Skeletal muscle satellite cell (primary cell): ENCODE measurements around the gene C3orf33.
A peak's percentile ranks its signal among the peaks of the same experiment; 100 is the strongest.
"Not testable (repeated sequence)": the region's sequence is repeated elsewhere in the genome, so short reads cannot be mapped to it uniquely, and the experiment has no call there.

ENCODE experiments used
- H3K27me3 ChIP-seq: 2 replicates; pipeline ENCODE4 v1.7.0; 2013; ENCODE audit warnings: low read length; ENCODE audit not compliant: control insufficient read depth, insufficient read depth
- H3K36me3 ChIP-seq: 2 replicates; pipeline ENCODE4 v1.7.0; 2013; ENCODE audit warnings: mild to moderate bottlenecking, control low read depth, low read length; ENCODE audit not compliant: insufficient read depth
- H3K4me1 ChIP-seq: 2 replicates; pipeline ENCODE4 v1.7.0; 2013; ENCODE audit warnings: low read length; ENCODE audit not compliant: control insufficient read depth, insufficient read depth
- H3K4me2 ChIP-seq: 2 replicates; pipeline ENCODE4 v1.7.0; 2013; ENCODE audit warnings: mild to moderate bottlenecking, low read length
- H3K4me3 ChIP-seq: 2 replicates; pipeline ENCODE4 v1.7.0; 2013; ENCODE audit warnings: low read length
- H3K9ac ChIP-seq: 2 replicates; pipeline ENCODE4 v1.7.0; 2013; ENCODE audit warnings: mild to moderate bottlenecking, low read depth, low read length, moderate library complexity
- H3K9me3 ChIP-seq: replicated peaks from 2 replicates; pipeline ENCODE4 v1.7.0; 2013; ENCODE audit warnings: mild to moderate bottlenecking, control low read depth, low read length

The C3orf33 gene

DNA sequence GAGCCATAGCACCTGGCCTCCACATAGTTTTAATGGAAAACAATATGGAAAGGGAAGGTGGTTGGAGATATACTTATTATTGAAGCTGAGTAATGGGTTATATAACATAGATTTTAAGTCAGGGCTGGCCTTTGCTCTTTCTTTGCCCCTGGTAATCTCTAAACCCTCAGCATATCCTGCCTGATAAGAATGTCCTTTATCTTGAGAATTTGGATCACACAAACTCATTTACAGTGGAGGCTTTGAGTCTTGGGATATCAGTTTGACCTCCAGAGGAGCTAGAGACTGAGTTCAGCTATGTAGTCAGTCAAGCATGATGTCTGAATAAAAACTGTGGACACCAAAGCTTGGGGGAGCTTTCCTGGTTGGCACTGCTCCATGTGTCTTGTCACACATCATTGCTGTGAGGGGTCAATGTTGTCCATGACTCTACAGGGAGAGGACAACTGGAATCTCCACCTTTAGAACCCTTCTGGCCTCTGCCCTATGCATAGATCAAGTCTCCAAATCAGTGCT lies 9.0 kb upstream of the C3orf33 start:
- H3K4me1 ChIP-seq: no peaks in the 10 kb centered on the region
- no peaks in the 10 kb centered on the region for H3K27me3 ChIP-seq
- no peaks in the 10 kb centered on the region for H3K36me3 ChIP-seq
- no peak overlapping the region for H3K9ac ChIP-seq
- H3K4me3 ChIP-seq: no peak overlapping the region
- H3K4me2 ChIP-seq: no peak overlapping the region
- no peaks in the 10 kb centered on the region for H3K9me3 ChIP-seq

DNA sequence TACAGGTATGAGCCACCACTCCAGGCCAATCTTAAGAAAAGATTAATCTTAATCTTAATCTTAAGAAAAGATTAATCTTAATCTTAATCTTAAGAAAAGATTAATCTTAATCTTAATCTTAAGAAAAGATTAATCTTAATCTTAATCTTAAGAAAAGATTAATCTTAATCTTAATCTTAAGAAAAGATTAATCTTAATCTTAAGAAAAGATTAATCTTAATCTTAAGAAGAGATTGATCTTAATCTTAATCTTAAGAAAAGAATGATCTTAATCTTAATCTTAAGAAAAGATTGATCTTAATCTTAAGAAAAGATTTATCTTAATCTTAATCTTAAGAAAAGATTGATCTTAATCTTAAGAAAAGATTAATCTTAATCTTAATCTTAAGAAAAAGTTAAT lies 7.1 kb upstream of the C3orf33 start:
- not testable (repeated sequence) for H3K9ac ChIP-seq, H3K27me3 ChIP-seq, H3K4me2 ChIP-seq, H3K9me3 ChIP-seq, H3K36me3 ChIP-seq, H3K4me3 ChIP-seq, H3K4me1 ChIP-seq

DNA sequence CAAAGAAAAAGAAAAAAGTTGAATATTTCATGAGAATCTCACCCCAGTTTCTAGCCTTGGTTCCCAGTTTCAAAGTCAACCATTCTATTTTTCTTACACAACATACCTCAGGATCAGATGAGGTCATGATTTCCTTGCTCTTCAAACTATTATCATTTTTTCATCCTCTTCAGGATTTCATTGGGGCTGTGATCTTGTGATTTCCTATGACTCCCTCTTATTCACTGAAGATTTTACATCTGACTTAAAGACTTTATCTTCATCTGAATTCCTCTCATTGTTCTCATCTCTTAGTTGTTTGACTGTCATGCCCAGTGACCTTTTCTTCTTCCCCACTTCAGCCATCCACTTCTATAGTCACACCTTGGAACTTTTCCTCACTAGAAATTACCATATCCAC lies 3.1 kb upstream of the C3orf33 start:
- Histone ChIP-seq H3K27me3 (no peaks in the 10 kb centered on the region), H3K36me3 (no peaks in the 10 kb centered on the region), H3K4me3 (no peak overlapping the region), H3K9me3 (no peaks in the 10 kb centered on the region), H3K4me1 (no peaks in the 10 kb centered on the region), H3K4me2 (no peak overlapping the region), H3K9ac (no peak overlapping the region)

DNA sequence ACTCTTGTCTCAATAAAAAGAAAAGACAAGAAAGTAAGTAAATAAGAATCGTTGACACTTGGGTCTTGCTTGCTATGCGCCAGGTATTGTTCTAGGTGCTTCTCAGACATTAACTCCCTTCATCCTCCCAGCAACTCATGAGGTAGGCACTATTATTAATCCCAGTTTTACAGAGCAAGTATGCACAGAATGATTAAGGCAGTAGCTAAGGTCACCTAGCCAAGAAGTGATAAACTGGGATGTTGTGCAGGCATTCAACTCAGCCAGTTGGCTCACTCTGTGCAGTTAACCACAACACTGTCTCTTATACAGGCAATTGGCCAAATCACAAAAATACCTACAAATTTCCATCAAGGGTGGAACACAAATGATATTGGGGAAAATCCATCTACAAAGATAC lies 1.7 kb upstream of the C3orf33 start:
- no peak overlapping the region for H3K9ac ChIP-seq
- no peak overlapping the region for H3K4me2 ChIP-seq
- no peaks in the 10 kb centered on the region for H3K9me3 ChIP-seq
- no peaks in the 10 kb centered on the region for H3K4me1 ChIP-seq
- no peak overlapping the region for H3K4me3 ChIP-seq
- no peaks in the 10 kb centered on the region for H3K27me3 ChIP-seq
- H3K36me3 ChIP-seq: no peaks in the 10 kb centered on the region

DNA sequence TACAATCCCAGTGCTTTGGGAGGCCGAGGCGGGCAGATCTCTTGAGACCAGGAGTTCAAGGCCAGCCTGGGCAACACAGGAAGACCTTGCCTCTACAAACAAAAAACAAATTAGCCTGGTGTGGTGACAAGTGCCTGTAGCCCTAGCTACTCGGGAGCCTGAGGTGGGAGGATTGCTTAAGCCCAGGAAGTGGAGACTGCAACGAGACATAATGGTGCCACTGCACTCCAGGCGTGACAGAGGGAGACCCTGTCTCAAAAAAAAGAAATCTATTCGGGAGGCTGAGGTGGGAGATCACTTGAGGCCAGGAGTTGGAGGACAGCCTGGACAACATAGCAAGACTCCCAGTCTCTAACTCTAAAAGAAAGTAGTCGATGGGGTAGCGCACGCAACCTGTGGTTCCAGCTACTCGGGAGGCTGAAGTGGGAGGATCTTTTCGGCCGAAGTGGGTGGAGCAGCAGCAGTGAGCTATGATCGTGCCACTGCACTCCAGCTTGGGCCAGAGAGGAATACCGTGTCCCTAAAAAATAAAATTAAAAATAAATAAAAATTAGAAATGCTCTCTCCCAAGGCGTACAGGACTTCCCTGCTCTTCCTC lies 775 bp downstream of the C3orf33 start:
- H3K4me3 ChIP-seq: peak overlapping the region; percentile 90
- H3K9ac ChIP-seq: peak overlapping the region; percentile 92
- no peaks in the 10 kb centered on the region for H3K36me3 ChIP-seq
- H3K27me3 ChIP-seq: no peaks in the 10 kb centered on the region
- H3K4me1 ChIP-seq: no peaks in the 10 kb centered on the region
- no peaks in the 10 kb centered on the region for H3K9me3 ChIP-seq
- H3K4me2 ChIP-seq: peak overlapping the region; percentile 91

DNA sequence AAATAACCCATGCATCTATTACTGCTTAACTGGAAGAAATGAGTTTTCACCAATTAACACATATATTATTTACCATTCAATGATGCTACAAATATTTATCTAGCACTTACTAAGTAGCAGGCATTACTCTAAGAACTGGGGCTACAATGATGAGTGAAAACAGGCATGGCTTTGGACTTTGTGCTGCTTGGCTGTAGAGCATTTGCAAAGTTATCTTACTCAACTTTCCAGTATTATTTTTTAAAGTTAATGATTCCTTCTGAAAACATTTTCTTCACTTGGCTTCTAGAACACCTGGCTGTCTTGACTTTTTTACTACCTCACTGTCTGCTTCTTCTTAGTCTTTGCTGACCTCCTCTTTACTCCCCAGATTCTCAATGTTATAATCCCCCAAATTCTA lies 1.8 kb downstream of the C3orf33 start:
- Histone ChIP-seq H3K4me3 (no peak overlapping the region), H3K36me3 (no peaks in the 10 kb centered on the region), H3K9ac (no peak overlapping the region), H3K27me3 (no peaks in the 10 kb centered on the region), H3K4me2 (no peak overlapping the region), H3K9me3 (no peaks in the 10 kb centered on the region), H3K4me1 (no peaks in the 10 kb centered on the region)

DNA sequence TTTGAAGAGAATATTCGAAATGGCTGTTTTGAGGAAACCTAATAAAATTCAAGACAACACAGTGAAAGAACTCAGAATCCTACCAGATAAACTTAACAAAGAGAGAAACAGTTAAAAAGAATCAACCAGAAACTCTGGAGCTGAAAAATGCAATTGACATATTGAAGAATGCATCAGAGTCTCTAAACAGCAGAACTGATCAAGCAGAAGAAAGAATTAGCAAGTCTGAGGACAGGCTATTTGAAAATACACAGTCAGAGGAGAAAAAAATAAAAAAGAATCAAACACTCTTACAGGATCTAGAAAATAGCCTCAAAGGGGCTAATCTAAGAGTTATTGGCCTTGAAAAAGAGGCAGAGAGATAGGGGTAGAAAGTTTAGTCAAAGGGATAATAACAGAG lies 13.5 kb downstream of the C3orf33 start:
- Histone ChIP-seq H3K9me3 (no peaks in the 10 kb centered on the region), H3K27me3 (no peaks in the 10 kb centered on the region), H3K9ac (no peak overlapping the region), H3K4me2 (no peak overlapping the region), H3K4me1 (no peaks in the 10 kb centered on the region), H3K4me3 (no peak overlapping the region), H3K36me3 (no peaks in the 10 kb centered on the region)

DNA sequence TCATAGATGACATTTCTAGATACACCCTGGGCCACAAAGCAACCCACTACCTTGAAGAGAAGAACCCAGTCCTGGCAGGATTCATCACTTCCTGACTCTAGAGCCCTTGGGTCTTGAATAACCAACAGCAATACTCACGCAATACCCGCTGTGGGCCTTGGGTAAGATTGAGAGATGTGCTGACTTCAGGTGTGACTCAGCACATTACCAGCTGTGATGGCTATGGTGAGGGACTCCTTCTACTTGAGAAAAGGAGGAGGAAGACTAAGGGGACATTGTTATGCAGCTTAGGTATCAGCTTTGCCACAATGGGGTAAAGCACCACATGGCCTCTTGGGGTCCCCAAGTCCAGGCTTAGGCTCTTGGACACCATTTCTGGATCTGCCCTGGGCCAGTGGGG lies 14.9 kb downstream of the C3orf33 start:
- H3K4me3 ChIP-seq: no peak overlapping the region
- no peaks in the 10 kb centered on the region for H3K27me3 ChIP-seq
- H3K36me3 ChIP-seq: no peaks in the 10 kb centered on the region
- no peaks in the 10 kb centered on the region for H3K4me1 ChIP-seq
- H3K4me2 ChIP-seq: no peak overlapping the region
- no peak overlapping the region for H3K9ac ChIP-seq
- no peaks in the 10 kb centered on the region for H3K9me3 ChIP-seq

DNA sequence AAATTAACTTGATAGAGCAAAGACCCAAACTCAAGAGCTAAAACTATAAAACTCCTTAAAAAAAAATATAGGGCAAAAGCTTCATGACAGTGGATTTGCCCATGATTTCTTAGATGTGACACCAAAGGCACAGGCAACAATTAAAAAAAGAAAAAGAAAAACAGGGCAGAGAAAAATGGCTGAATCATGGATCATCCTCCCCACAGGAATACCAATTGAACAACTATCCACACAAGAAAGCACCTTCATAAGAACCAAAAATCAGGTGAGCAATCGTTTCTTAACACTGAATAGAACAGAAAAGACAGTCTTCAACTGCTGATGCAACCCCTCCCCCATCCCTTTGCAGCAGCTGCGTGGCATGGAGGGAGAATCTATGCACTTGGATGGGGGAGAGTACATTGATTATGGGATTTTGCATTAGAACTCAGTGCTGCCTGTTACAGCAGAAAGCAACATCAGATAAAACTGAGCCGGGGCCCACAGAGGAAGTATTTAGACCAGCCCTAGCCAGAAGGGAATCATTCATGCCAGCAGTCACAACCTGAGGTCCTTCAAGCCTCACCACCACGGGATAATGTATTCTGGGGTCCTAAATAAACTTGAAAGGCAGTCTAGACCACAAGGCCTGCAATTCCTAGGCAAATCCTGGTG lies 15.7 kb downstream of the C3orf33 start:
- Histone ChIP-seq H3K36me3 (no peaks in the 10 kb centered on the region), H3K4me1 (no peaks in the 10 kb centered on the region), H3K9ac (no peak overlapping the region), H3K4me2 (no peak overlapping the region), H3K27me3 (no peaks in the 10 kb centered on the region), H3K4me3 (no peak overlapping the region), H3K9me3 (no peaks in the 10 kb centered on the region)

DNA sequence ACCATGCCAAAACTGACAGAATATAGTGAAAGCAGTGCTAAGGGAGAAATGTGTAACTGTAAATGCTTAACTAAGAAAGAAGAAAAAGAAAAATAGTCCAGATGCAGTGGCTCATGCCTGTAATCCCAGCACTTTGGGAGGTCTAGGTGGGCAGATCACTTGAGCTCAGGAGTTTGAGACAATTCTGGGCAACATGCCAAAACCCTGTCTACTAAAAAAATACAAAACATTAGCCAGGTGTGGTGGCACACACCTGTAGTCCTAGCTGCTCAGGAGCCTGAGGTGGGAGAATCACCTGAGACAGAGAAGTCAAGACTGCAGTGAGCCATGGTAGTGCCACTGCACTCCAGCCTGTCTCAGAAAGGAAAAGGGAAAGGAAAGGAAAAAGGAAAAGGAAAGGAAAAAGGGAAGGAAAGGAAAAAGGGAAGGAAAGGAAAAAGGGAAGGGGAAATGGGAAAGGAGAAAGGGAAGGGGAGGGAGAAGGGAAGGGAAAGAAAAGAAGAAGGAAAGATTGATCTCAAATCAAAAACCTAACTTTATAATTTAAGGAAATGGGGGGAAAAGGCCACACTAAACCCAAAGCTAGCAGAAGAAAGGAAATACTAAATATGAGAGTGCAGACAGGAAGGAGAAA lies 20.3 kb downstream of the C3orf33 start:
- Histone ChIP-seq H3K4me1 (no peaks in the 10 kb centered on the region), H3K4me3 (no peak overlapping the region), H3K4me2 (no peak overlapping the region), H3K9me3 (peaks cover 3% of the 10 kb centered on the region), H3K36me3 (no peaks in the 10 kb centered on the region), H3K9ac (no peak overlapping the region), H3K27me3 (no peaks in the 10 kb centered on the region)

DNA sequence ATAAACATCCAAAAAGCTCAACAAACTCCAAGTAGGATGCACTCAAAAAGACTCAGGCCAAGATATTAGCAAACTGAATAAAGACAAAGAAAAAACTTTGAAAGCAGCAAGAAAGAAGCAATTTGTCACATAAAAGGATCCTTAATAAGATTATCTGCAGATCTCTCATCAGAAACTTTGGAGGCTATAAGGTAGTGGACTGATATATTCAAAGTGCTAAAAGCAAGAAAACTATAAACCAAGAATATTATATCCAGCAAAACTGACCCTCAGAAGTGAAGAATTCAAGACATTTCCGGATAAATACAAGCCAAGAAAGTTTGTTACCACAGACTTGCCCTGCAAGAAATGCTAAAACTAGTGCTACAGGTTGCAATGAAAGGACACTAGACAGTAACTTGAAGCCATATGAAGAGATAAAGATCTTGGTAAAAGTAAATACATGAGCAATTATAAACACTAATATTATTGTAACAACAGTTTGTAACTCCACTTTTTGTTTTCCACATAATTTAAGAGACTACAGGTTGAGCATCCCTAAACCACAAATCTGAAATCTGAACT lies 23.6 kb downstream of the C3orf33 start:
- Histone ChIP-seq H3K4me1 (peaks cover 7% of the 10 kb centered on the region), H3K9me3 (peaks cover 3% of the 10 kb centered on the region), H3K4me2 (no peak overlapping the region), H3K27me3 (no peaks in the 10 kb centered on the region), H3K36me3 (no peaks in the 10 kb centered on the region), H3K4me3 (no peak overlapping the region), H3K9ac (no peak overlapping the region)
